Prostate gland (tissue), 2 donors: Measurements from ENCODE around the gene CNTNAP2.

Source experiments
- POLR2A ChIP-seq: fragments of 450-650 bp; IDR thresholded peaks from one replicate; pipeline ENCODE4 v1.6.1; 2016; ENCODE audit warnings: antibody characterized with exemption, mild to moderate bottlenecking
- POLR2AphosphoS5 ChIP-seq: sonication (generic); formaldehyde crosslinking; IDR thresholded peaks from one replicate; pipeline ENCODE4 v1.6.1; 2017; ENCODE audit warnings: antibody characterized with exemption
- TF ChIP-seq, protein P1 (sequence below), 4 experiments: fragments of 200-600 bp in 2 of 4; fragments of 450-650 bp in 2 of 4; sonication (generic) in 2 of 4; IDR thresholded peaks; 1 replicate in 3 of 4; 2 replicates in 1 of 4; pipeline ENCODE4 v1.5.1; 2016 to 2019; ENCODE audit warnings: antibody characterized with exemption in 4 of 4, mild to moderate bottlenecking in 2 of 4, moderate library complexity in 2 of 4

DNA sequence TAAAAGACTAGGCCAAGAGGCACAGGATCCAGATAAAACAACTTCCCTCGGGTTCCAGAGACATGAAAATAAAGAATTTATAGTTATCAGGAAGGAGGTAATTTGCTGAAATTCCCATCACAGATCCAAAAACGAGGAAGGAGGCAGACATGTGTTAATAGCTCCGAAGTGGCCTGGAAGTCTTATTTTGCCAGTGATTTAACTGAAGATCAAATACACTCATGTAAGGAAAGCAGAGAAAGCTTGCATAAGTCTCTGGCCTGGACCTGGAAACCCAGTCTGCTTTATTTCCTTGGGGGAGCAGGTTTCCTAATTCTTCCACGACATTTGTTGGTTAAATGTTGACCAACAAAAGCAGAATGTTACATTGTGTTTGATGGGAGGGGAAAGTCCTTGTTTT, 1975.3 kb downstream of the CNTNAP2 start:
- TF ChIP-seq, protein P1, sequence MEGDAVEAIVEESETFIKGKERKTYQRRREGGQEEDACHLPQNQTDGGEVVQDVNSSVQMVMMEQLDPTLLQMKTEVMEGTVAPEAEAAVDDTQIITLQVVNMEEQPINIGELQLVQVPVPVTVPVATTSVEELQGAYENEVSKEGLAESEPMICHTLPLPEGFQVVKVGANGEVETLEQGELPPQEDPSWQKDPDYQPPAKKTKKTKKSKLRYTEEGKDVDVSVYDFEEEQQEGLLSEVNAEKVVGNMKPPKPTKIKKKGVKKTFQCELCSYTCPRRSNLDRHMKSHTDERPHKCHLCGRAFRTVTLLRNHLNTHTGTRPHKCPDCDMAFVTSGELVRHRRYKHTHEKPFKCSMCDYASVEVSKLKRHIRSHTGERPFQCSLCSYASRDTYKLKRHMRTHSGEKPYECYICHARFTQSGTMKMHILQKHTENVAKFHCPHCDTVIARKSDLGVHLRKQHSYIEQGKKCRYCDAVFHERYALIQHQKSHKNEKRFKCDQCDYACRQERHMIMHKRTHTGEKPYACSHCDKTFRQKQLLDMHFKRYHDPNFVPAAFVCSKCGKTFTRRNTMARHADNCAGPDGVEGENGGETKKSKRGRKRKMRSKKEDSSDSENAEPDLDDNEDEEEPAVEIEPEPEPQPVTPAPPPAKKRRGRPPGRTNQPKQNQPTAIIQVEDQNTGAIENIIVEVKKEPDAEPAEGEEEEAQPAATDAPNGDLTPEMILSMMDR (IDR thresholded peaks at IDR 0.05): no peak
- TF ChIP-seq POLR2A: no peak
- no peak for TF ChIP-seq POLR2AphosphoS5
